ENCODE data around the gene MAP3K4.

The MAP3K4 gene

GRCh38 chr6:161127071-161127740 lies 135.6 kb downstream of the MAP3K4 start:
- no peak for DNase-seq

DNA sequence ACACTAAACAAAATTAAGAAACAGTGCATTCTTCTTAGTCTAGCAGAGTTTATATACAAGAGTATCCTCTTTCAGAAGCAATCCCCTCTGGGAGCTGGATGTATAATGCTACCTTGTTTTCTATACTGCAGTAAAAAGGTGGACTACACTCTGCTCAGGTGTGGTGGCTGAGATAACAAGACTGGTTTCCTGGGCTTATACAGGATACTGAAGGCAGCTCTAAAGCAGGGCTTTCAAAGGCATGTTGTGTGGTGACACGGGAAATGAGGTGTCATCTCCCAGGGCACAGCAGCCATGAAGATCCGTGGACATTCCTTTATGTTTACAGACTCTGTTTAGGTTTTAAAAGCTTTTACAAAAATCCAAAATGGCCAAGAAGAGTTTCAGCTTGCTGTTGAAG lies 136.7 kb downstream of the MAP3K4 start:
- DNase-seq: no peak

- DNase-seq: peak; percentile 75 to 77
Observed at GRCh38 chr6:161128680-161129196, 137.2 kb downstream of the MAP3K4 start.

GRCh38 chr6:161130541-161130940 lies 139.0 kb downstream of the MAP3K4 start:
- no peak for DNase-seq

- peak; percentile 59 to 63 for DNase-seq
Observed at GRCh38 chr6:161130967-161131766, 139.6 kb downstream of the MAP3K4 start.

DNA sequence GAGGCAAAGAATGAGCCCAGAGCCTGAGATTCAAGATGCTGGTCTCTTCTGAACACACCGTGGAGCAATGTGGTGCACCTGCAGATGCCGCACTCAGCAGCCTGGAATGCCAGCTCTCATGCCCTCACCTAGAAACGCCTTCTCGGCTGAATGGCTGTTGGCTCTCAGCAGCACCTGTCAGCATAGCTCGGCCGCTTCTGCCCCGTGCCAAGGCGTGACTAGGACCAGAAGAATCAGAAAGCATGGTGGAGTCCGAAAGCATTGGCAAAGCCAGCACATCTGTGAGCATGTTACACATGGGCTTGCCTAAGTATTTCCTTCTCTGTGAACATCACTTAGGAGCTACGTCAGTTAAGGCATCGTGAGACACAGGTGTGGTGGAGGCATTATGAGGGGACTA lies 140.8 kb downstream of the MAP3K4 start:
- DNase-seq: no peak

DNA sequence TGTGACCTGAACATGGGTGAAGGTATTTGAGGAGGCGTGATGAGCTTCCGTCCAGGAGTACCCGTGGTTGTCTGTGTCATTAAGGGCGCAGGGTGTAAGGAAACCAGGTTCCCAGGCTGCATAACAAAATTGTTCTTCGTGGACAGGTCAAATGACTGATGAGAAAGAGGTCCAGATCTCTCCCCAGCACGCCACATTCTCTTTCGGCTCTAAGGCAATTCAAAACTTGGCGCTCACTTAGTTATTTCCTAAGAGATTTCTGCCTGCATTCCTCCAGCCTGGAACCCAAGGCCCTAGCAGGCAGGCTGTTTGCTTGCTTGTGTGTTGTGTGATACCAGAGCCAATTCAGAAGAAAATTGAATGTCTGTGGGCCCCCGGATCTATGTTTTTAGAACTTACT lies 142.4 kb downstream of the MAP3K4 start:
- DNase-seq: no peak

DNA sequence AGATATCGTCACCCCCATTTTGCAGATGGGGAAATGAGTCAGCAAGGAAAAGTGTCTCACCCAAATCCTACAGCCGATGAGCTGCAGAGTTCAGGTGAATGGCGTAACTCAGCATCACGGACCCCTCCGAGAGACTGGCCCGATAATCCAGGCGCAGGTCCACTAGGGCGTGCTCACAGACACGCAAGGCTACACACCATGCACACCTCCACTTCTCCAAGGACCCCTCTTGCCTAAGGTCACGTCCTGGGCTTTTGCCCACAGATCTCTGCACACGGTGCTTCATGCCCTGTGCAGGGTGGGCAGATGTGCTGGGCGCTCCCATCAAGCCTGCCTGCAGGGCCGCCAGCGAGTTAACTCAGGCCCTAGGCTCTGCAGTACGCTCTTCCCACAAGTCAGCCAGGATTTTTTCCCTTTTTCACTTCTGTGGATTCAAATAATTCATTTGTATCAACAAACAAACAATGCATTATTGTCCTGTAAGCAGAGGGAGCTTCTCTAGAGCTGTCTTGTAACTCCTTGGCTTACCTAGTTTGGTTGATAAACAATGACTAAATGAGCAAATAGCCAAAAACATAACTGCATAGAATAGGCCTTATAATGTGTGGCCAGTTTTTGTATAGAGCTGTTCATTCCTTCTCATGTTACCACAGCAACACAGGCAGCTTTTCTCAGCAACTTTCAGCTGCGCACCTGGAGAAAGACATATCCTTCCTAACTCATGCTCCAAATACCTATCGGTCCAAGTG lies 143.2 kb downstream of the MAP3K4 start:
- no peak for DNase-seq

- DNase-seq: peak; percentile 49 to 67
Observed at GRCh38 chr6:161135695-161136591, 144.4 kb downstream of the MAP3K4 start.

- DNase-seq: no peak
Observed at GRCh38 chr6:161136655-161137054, 145.1 kb downstream of the MAP3K4 start.

DNA sequence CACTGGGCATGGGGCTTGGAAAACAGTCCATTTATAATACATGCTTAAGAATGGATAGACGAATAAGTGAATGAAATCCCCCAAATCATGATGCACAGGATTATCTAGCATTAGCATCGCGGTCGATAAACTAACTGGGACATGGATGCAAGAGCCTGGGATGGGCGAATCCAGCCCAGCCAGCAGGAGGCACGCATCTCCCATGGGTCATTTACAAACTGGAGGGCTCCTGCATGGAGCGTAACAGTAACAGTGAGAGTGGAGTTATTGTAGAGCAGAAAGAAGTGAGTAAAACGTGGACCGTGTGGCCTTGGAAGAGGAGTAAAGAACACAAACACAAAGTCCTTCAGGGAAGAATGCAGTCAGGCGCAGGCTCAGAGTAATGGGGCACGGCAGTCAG lies 145.8 kb downstream of the MAP3K4 start:
- no peak for DNase-seq

DNA sequence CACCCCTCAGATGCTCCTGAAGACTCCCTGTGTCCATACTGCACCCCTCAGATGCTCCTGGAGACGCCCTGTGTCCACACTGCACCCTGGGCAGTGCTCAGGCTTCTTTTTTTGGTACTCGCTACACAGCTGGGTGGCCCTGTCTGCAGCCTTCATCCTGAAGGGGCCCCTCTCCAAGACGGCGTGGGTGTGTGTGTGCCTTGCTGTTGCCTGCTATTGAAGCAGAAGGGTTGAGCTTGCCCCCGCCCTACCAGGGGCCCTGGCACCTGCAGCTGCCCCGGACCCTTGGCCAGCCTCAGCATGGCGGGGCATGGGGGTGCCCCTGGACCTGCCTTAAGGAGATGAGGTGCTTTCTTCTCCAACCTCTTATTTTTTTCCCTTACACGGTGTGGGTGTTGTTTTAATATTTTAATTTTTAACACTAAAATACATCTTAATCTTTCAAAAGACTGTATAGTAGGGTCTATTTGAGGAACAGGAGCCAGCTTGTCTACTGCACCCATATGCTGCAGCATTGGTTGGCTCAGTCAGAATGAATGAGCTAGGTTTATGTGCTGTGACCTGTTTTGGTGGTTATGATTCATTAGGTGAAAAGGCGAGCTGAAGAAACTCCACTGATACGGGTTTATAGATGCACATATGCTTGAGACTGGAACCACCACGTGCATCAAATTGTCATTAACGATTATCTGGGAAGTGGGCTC lies 146.4 kb downstream of the MAP3K4 start:
- no peak for DNase-seq

DNA sequence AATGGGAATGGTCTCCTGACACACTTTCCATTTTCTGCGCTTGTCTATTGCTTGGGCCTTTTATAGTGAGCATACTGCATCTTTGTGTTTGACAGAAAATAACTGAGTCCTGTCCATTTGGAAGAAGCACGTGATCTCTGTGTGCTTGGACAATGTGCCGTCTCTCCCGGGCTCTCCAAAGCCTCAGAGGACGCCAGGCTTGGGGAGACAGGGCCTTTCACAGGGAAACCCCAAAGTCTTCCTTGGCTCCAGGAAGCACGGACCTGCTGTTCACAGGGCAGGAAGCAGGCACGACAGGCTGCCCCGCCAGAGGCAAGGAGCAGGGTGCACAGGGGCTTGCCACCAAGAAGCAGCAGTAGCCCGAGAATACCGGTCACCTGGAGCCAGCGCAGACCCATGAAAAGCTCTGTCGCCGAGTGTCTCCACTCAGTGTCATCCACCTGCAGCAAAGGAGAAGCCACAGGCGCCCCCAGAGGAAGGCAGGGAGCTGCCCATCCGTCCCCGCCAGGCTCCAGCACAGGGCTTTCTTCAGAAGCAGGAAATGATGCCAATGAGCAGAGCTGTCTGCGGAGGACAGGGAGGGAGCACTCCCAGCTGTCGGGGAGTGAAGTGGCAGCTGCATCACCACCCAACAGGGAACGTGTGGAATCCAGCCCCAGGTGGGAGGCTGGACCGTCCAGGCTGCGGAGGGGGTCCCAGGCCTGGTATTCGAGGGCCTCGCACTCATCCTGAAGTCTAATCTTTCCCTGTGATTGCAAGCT lies 147.2 kb downstream of the MAP3K4 start:
- no peak for DNase-seq

- DNase-seq: no peak
Observed at GRCh38 chr6:161139304-161139765, 147.8 kb downstream of the MAP3K4 start.

DNA sequence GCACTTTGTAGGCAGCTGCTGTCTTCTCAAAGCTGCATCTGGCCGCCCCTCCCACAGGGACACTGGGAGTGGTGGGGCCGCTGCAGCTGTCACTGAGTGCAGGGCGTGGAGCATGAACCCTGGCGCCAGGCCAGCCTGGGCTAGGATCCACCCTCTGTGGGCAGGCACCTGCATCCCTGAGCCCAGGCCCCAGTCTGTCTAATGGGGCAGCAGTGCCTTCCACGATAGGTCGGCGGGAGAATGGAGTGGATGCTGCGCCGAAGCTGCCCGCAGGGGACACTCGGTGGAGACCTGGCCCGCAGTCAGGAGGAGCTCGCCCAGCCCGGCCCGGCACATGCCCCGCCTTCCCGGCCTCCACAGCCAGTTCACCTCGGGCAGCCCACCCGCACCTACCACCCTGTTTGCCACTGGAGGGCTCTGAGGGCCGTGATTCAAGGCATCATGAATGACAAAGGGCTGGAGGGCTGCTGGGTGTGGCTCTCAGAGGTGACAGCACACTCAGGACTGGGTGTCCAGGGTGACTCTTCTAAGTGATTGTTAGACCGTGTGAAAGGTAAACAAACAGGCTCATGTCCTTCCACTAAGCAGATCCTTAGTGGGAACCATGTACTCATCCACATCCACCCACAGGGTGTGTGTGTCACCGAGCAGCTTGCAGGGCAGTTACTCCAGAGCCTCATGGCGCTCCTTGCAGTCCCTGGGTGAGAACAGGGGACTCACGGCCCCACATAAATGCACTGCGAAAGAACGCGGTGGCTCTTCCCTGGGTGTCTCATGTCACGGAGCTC lies 148.4 kb downstream of the MAP3K4 start:
- DNase-seq: peak; percentile 32 to 60

DNA sequence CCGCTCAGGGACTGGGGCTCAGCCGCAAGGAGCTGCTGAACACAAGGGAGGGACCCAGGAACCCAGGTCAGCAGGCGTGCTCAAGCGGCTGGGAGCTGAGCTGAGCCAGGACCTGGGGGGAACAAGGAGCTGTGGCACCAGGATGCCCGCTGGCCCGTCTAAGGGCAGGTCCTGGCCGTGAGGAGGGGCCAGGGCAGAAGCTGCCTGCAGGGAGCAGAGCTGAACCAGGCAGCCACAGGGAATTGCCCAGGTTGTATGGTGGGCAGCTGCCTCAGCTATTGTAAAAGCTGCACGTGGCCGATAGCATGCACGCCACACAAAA lies 148.9 kb downstream of the MAP3K4 start:
- DNase-seq: no peak

GRCh38 chr6:161141173-161141572 lies 149.6 kb downstream of the MAP3K4 start:
- DNase-seq: no peak

DNA sequence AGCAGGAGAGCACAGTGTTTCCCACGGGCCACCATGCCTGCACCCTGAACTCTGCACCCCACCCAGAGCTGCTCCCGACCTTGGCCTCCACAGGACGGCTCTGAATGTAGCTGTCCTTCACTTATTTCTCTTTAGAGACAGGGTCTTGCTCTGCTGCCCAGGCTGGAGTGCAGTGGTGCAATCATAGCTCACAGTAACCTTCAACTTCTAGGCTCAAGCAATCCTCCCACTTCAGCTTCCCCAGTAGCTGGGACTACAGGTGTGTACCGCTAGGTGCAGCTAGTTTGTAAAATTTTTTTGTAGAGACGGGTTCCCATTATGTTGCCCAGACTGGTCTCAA lies 151.4 kb downstream of the MAP3K4 start:
- no peak for DNase-seq

GRCh38 chr6:161143663-161144430 lies 152.3 kb downstream of the MAP3K4 start:
- no peak for DNase-seq

DNA sequence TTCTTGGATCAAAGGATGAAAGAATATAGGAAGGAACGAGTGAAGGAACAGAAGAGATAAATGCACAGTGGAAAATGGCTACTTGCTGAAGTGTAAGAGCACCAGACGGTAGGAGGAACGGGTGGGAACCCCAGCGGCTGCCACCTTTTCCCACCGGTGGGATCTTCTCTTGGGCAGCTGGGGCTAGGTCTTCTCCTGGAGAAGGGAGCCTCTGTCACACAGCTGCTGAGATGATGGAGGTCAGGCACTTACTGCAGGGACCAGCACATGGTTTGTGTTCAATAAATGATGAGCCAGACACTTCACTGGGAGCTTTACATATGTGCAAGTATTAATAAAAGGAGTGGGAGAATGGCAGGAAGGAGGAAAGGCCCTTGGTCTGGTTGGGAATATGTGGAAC lies 158.6 kb downstream of the MAP3K4 start:
- no peak for DNase-seq

All from inflammatory macrophage treated with lipopolysaccharide for 1 hour (primary cell).